HepG2 (cell line): ENCODE data around the gene TMEM214. TPM values are rescaled to one million over a fixed set of nuclear protein-coding genes. Genes with fewer than 3 reads are reported as not detected.

Experiments
- ATF7-NPFF ChIP-seq: sonication (generic); formaldehyde crosslinking; IDR thresholded peaks from 2 replicates; pipeline ENCODE4 v1.8.1; 2023; ENCODE audit warnings: mild to moderate bottlenecking, low read depth, missing genetic modification reagents, moderate library complexity
- CEBPZ ChIP-seq: IDR thresholded peaks from 2 replicates; pipeline ENCODE4 v1.6.1; 2012; ENCODE audit warnings: low read length, improper control_type of control experiment
- FOXK2 ChIP-seq: fragments of 450-650 bp; IDR thresholded peaks from 2 replicates; pipeline ENCODE4 v1.6.1; 2016
- MAX ChIP-seq: IDR thresholded peaks from 2 replicates; pipeline ENCODE4 v1.6.1; 2012; ENCODE audit warnings: inconsistent platforms
- NR2F1 ChIP-seq, 2 experiments: fragments of 450-650 bp in 1 of 2; formaldehyde crosslinking in 1 of 2; IDR thresholded peaks; 2 replicates each; pipeline versions ENCODE4 v1.5.0 to v1.6.1; 2016 to 2020; ENCODE audit warnings: mild to moderate bottlenecking in 1 of 2, missing compliant biosample characterization in 1 of 2, missing genetic modification reagents in 1 of 2, moderate library complexity in 1 of 2
- RBM39 ChIP-seq: fragments of 200-400 bp; formaldehyde crosslinking; IDR thresholded peaks from one replicate; pipeline ENCODE4 v1.6.1; 2018; ENCODE audit warnings: antibody characterized with exemption, mild to moderate bottlenecking, low read depth, low read length; ENCODE audit not compliant: poor library complexity, severe bottlenecking
- SNAPC4 ChIP-seq: sonication (generic); formaldehyde crosslinking; IDR thresholded peaks from 2 replicates; pipeline ENCODE4 v1.4.0; 2020; ENCODE audit warnings: mild to moderate bottlenecking, missing genetic modification reagents
- SNAPC5 ChIP-seq: sonication (generic); formaldehyde crosslinking; IDR thresholded peaks from 2 replicates; pipeline ENCODE4 v1.8.1; 2023; ENCODE audit warnings: mild to moderate bottlenecking, missing genetic modification reagents, borderline replicate concordance
- TEAD3 ChIP-seq: optimal IDR thresholded peaks from 2 replicates; pipeline ENCODE3; 2016; ENCODE audit warnings: borderline replicate concordance
- YEATS4 ChIP-seq: sonication (generic); formaldehyde crosslinking; IDR thresholded peaks from 2 replicates; pipeline ENCODE4 v1.4.0; 2020; ENCODE audit warnings: missing genetic modification reagents, borderline replicate concordance
- ZNF160 ChIP-seq: sonication (generic); formaldehyde crosslinking; IDR thresholded peaks from 2 replicates; pipeline ENCODE4 v1.8.0; 2022; ENCODE audit warnings: mild to moderate bottlenecking, inconsistent platforms, missing genetic modification reagents
- ZNF333 ChIP-seq: sonication (generic); formaldehyde crosslinking; IDR thresholded peaks from 2 replicates; pipeline ENCODE4 v1.4.0; 2020; ENCODE audit warnings: mild to moderate bottlenecking, missing genetic modification reagents, borderline replicate concordance
- ZNF414 ChIP-seq: sonication (generic); formaldehyde crosslinking; IDR thresholded peaks from 2 replicates; pipeline ENCODE4 v1.5.0; 2020; ENCODE audit warnings: missing genetic modification reagents
- ZNF468 ChIP-seq: sonication (generic); formaldehyde crosslinking; IDR thresholded peaks from 2 replicates; pipeline ENCODE4 v1.8.0; 2022; ENCODE audit warnings: mild to moderate bottlenecking, moderate library complexity, missing genetic modification reagents
- ZNF546 ChIP-seq: sonication (generic); formaldehyde crosslinking; conservative IDR thresholded peaks from 2 replicates; pipeline ENCODE4 v1.8.1; 2023; ENCODE audit warnings: mild to moderate bottlenecking, missing genetic modification reagents
- ZNF547 ChIP-seq: sonication (generic); formaldehyde crosslinking; IDR thresholded peaks from 2 replicates; pipeline ENCODE4 v1.5.1; 2020; ENCODE audit warnings: mild to moderate bottlenecking, missing genetic modification reagents
- ZNF747 ChIP-seq: sonication (generic); formaldehyde crosslinking; IDR thresholded peaks from 2 replicates; pipeline ENCODE4 v1.8.1; 2023; ENCODE audit warnings: missing genetic modification reagents, mild to moderate bottlenecking, borderline replicate concordance
- ZNF776 ChIP-seq: sonication (generic); formaldehyde crosslinking; IDR thresholded peaks from 2 replicates; pipeline ENCODE4 v1.4.0; 2020; ENCODE audit warnings: mild to moderate bottlenecking, missing genetic modification reagents
- polyA plus RNA-seq, 8 experiments: library from polyadenylated mRNA; depleted of rRNA in 3 of 8; stranded (reverse) in 7 of 8; unstranded in 1 of 8; fragments of >200 nt; fragmentation: Illumina TruSeq in 4 of 8; extraction: Trizol in 4 of 8; gene quantifications; 2 replicates each; pipeline versions ENCODE4 v1.2.1 to v1.2.3, GENCODE V29; 2011 to 2016; ENCODE audit warnings: low read depth in 4 of 8, missing spikeins in 1 of 8, mixed read lengths in 1 of 8; ENCODE audit not compliant: insufficient read depth in 1 of 8
- total RNA-seq, 5 experiments: library from RNA; depleted of rRNA; stranded (reverse); fragments of >200 nt; fragmentation: Illumina TruSeq; extraction: Trizol; gene quantifications; 2 replicates each; pipeline ENCODE4 v1.2.3, GENCODE V29; 2016; ENCODE audit warnings: low read depth in 1 of 5

Gene TMEM214
- total and polyA plus RNA-seq, 2 of the 13 experiments (the other 11 are each of a cell fraction or from before 2014, with no cell fraction given), result 58.3 to 132 TPM

- TF ChIP-seq ZNF414, result peak; percentile 85
- peak; percentile 84 for TF ChIP-seq RBM39
- TF ChIP-seq ZNF546, result peak; percentile 64; the same call in 1 of the 2 replicates
- peak; percentile 31; the same call in 1 of the 2 replicates for TF ChIP-seq MAX
- peak; percentile 0; the same call in 1 of the 2 replicates for TF ChIP-seq ZNF747 (CRISPR knock-in tag)
- TF ChIP-seq ZNF468 (CRISPR knock-in tag), result no peak
- peak; percentile 74 for TF ChIP-seq ATF7-NPFF
- peak; percentile 95; the same call in 1 of the 2 replicates for TF ChIP-seq ZNF547
- no peak for TF ChIP-seq FOXK2
- peak; percentile 86 for TF ChIP-seq YEATS4 (CRISPR knock-in tag)
- TF ChIP-seq ZNF333 (CRISPR knock-in tag), result no peak; the same call in 1 of the 2 replicates
- no peak; the same call in 1 of the 2 replicates for TF ChIP-seq ZNF160 (CRISPR knock-in tag)
- 0 out of 2 replicates have a peak, but pooled peaks have one; percentile 12 for TF ChIP-seq SNAPC5 (CRISPR knock-in tag)
- TF ChIP-seq SNAPC4 (CRISPR knock-in tag), result no peak
- peak; percentile 47; the same call in 1 of the 2 replicates for TF ChIP-seq ZNF776 (CRISPR knock-in tag)
- TF ChIP-seq NR2F1 (CRISPR knock-in tag; IDR thresholded peaks at IDR 0.05), result peak in 1 of 2 experiments; percentile 42; a peak in 1 of 4 replicates
- no peak for TF ChIP-seq CEBPZ
- peak; percentile 42 for TF ChIP-seq TEAD3 (CRISPR knock-in tag)
Measured at GRCh38 chr2:27049422-27050280, 16.9 kb downstream of the TMEM214 start (continued).
